ENCODE measurements around the gene STK32A.

DNA sequence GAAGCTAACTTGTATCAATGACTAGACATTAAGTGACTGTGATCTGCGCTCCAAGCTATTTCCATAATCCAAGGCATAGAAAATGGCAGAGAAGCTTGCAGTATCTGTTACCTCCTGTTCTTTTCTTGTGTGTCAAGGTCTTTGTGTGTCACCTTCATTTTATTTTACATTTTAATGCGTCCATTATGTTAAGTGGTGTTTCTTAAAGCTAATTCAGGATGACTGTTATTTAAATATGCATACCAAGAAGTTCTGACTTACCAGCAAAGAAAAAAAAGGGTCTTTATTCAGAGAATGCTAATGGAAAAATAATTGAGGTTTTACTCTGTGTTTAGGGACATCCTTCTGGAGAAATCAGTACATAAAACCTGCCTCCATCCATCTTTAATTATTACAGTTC is 52.3 kb downstream of the STK32A start:
- TF ChIP-seq, protein P1, sequence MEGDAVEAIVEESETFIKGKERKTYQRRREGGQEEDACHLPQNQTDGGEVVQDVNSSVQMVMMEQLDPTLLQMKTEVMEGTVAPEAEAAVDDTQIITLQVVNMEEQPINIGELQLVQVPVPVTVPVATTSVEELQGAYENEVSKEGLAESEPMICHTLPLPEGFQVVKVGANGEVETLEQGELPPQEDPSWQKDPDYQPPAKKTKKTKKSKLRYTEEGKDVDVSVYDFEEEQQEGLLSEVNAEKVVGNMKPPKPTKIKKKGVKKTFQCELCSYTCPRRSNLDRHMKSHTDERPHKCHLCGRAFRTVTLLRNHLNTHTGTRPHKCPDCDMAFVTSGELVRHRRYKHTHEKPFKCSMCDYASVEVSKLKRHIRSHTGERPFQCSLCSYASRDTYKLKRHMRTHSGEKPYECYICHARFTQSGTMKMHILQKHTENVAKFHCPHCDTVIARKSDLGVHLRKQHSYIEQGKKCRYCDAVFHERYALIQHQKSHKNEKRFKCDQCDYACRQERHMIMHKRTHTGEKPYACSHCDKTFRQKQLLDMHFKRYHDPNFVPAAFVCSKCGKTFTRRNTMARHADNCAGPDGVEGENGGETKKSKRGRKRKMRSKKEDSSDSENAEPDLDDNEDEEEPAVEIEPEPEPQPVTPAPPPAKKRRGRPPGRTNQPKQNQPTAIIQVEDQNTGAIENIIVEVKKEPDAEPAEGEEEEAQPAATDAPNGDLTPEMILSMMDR (IDR thresholded peaks at IDR 0.05), result no peak
- TF ChIP-seq GATA3 (IDR thresholded peaks at IDR 0.05; ENCODE audit: borderline replicate concordance) (no peak), ZFP36 (IDR thresholded peaks at IDR 0.05; ENCODE audit: borderline replicate concordance, partially characterized antibody) (no peak)

Measured in A549 (cell line).